GM12872 (cell line): ENCODE results near the gene CUL1.

Source experiments
- CTCF ChIP-seq: IDR thresholded peaks from 3 replicates; pipeline ENCODE4 v1.5.1; 2011; ENCODE audit warnings: low read depth, mild to moderate bottlenecking, low read length, moderate library complexity; ENCODE audit not compliant: insufficient read depth

CUL1 gene

GRCh38 chr7:148747274-148747673 is 48.6 kb downstream of the CUL1 start:
- no peak for TF ChIP-seq CTCF

DNA sequence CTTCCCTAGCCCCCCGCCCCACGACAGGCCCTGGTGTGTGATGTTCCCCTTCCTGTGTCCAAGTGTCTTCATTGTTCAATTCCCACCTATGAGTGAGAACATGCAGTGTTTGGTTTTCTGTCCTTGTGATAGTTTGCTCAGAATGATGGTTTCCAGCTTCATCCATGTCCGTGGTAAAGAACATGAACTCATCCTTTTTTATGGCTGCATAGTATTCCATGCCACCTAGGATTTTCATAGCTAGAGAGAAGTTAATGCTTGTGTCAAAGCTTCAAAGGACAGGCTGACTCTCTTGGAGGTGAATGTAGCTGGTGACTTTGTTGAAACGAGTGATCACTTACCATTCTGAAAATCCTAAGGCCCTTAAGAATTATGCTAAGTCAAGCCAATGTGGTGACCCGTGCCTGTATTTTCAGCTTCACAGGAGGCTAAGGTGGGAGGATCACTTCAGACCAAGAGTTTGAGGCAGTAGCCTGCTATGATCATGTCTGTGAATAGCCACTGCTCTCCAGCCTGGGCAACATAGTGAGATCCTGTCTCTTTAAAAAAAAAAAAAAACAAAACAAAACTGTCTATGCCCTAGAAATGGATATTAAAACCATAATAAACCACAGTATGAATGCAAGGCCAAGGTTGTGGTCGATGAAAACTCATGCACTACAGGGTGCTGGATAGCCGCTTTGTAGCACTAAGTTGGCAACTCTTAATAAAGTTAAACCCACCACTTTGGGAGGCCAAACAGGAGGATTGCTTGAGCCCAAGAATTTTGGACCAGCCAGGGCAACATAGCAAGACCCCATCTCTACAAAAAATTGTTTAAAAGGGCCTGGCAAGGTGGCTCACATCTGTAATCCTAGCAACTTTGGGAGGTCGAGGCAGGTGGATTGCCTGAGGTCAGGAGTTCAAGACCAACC is 52.0 kb downstream of the CUL1 start:
- TF ChIP-seq CTCF = no peak

DNA sequence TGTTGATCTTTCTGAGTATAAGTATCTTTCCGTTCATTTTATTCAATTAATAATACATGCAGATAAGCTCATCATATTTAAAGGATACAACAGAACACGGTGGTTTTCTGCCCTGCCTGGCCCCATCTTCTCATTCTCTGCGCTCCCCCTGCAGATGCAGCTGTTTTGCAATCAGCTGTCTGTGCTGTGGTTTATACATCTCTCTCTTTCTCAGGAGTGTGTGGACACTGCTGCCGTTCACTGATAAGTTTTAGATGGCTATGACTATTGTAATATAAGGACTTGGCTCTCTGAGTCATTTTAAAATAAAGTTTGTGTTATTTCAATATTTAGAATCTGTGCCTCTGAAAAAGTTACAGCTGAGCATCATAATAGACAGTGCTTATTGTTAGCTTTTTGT is 54.5 kb downstream of the CUL1 start:
- no peak for TF ChIP-seq CTCF

DNA sequence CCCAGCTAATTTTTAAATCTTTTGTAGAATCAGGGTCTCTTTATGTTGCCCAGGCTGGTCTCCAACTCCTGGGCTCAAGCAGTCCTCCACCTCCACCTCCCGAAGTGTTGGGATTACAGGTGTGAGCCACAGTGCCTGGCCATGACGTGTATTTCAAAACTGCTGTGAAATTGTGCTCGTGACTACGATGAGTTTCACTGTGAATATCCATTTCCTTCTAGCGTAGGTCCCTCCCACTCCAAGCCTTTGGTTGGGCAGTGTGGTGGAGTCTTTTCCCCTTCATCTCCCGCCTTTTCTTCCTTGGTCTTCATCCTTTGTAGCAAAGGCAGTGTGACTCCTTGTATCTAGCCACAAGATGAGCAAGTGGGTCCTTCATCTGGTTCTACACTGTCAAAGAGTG is 56.2 kb downstream of the CUL1 start:
- TF ChIP-seq CTCF = no peak

DNA sequence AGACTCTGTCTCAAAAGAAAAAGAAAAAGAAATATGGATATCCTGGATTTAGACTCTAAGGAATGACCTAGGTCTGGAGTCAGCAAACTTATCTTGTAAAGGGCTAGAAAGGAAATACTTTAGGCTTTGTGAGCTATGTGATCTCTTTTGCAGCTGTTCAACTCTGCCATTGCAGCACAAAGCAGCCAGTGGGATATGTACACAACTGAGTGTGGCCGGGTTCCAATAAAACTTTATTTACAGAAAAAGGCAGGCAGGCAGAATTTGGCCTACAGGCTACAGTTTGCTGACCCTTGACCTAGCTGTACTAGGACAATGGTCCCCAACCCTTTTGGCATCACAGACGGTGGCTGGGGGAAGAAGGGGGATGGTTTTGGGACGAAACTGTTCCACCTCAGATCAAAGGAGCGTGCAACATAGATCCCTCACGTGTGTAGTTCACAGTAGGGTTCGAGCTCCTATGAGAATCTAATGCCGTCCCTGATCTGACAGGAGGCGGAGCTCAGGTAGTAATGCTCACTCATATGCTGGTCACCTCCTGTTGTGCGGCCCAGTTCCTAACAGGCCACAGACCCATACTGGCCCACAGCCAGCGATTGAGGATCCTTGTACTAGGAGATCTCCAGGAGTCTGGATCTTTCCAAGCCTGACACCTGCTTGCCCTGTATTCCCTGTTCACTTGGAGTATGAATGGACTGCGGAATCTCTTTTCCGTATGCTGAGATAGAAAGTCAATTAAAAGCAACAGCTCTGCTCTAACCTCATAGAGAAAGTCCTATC is 63.0 kb downstream of the CUL1 start:
- TF ChIP-seq CTCF = no peak

DNA sequence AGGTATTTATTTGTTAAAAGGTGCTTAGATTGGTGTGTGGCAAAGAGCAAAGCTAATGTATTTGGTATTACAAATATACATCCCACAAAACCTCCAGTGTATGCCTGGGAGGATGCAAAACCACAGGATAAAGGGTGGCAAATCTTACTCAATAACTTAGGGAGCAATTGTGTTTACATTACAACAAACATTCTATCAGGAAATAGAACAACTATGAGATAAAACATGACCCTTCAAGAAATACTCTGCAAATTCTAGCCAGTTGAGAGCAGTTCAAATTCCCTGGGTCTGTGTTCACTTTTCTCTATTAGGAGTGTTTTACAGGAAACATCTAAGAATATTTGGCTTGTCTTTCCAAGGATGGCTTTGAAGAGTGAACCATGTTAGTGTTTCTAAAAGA is 64.9 kb downstream of the CUL1 start:
- no peak for TF ChIP-seq CTCF

DNA sequence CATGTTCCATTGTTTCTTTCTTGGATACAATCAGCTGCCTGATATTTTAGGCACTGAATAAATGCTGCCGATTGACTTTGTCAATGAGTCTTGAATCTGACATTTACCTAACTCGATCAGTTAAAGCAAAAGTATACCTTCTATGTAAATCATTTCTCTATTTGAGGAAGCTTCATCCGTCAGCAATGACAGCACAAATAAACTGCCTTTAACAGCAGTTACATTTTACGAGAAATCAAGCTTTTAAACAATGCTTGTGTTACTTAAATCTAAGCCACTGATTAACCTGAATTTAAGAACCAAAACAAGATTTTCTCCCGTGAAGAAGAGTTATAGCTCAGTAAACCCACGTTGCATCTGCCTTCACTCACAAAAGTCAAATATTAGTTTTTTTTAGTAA is 71.3 kb downstream of the CUL1 start:
- TF ChIP-seq CTCF = no peak
